ENCODE results near the gene PIK3C2B. TPM values are rescaled to one million over a fixed set of nuclear protein-coding genes. Genes with fewer than 3 reads are reported as not detected.

The PIK3C2B gene
- polyA plus RNA-seq, 1 donor from 2014 or later = 23.7 TPM

DNA sequence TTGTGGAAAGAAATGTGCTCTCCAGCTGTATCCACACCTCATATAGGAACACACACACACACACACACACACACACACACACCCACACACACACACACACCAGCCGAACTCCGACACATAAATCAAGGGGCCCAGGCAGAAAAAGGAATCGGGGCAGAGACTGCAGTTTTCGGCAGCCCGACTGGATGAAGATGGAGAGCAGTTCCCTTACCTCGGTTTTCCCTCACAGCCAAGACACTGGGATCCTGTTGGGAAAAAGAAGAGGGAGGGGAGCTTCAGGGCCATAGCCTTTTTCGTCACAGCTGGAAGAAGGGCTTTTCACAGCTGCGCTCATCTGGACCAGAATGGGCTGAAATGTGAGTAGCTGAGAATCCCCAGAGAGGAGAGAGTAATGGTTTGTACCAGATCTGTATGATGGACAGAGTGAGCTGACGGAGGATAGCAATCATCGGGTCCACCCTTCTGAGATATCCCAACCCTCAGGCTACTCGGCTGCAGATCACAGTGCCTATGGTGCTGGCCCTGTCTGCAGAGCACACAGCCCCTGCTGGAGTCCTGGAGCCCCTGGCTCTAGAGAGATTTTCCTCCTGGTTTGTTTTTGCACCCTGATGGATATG, 37.7 kb downstream of the PIK3C2B start:
- H3K4me3 ChIP-seq (ENCODE audit: low read length) = no peak overlapping the region
- no peaks in the 10 kb centered on the region for H3K36me3 ChIP-seq (ENCODE audit: insufficient read depth, low read length)
- no peaks in the 10 kb centered on the region for H3K79me2 ChIP-seq (replicated peaks; ENCODE audit: insufficient read depth, low read length)
- H3F3A ChIP-seq (ENCODE audit: insufficient read depth, low read length, poor library complexity, severe bottlenecking) = no peaks in the 10 kb centered on the region
- H2AFZ ChIP-seq (ENCODE audit: low read depth, low read length) = no peak overlapping the region
- TF ChIP-seq RAD21 (conservative IDR thresholded peaks at IDR 0.05) = no peak
- TF ChIP-seq MXI1 (conservative IDR thresholded peaks at IDR 0.05; ENCODE audit: poor library complexity, severe bottlenecking) = no peak
- H3K9me2 ChIP-seq (ENCODE audit: insufficient read depth, low read length) = no peaks in the 10 kb centered on the region
- H3K27ac ChIP-seq (ENCODE audit: low read length) = no peak overlapping the region
- H3K27me3 ChIP-seq (ENCODE audit: insufficient read depth, low read depth, low read length) = no peaks in the 10 kb centered on the region
- H4K20me1 ChIP-seq (ENCODE audit: insufficient read depth) = no peaks in the 10 kb centered on the region
- H3K9ac ChIP-seq (ENCODE audit: low read length) = no peak overlapping the region
- no peak overlapping the region for H3K4me2 ChIP-seq (ENCODE audit: low read length)
- no peaks in the 10 kb centered on the region for H3K9me3 ChIP-seq (ENCODE audit: low read length)

DNA sequence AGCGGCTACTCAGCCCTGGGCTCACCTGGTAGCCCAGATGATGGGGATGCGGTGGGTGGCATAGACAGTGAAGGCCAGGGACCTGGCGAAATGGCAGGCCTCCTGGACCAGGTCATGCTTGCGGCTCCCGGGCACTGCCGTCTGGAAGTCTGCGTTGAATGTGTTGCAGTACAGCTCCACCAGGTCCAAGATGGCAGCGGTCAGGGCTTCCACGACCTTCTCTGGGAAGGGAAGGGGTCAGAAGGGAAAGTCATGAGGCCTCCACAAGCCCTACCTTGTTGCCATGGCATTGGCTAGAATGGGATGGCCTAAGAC, 38.8 kb downstream of the PIK3C2B start:
- Histone ChIP-seq H3K9me2 (ENCODE audit: insufficient read depth, low read length) (no peaks in the 10 kb centered on the region), H3K36me3 (ENCODE audit: insufficient read depth, low read length) (peaks cover 8% of the 10 kb centered on the region), H3K9ac (ENCODE audit: low read length) (peak overlapping the region; percentile 28), H3K4me2 (ENCODE audit: low read length) (no peak overlapping the region), H2AFZ (ENCODE audit: low read depth, low read length) (no peak overlapping the region), H4K20me1 (ENCODE audit: insufficient read depth) (no peaks in the 10 kb centered on the region), H3K27me3 (ENCODE audit: insufficient read depth, low read depth, low read length) (no peaks in the 10 kb centered on the region), H3K27ac (ENCODE audit: low read length) (peak overlapping the region; percentile 42), H3F3A (ENCODE audit: insufficient read depth, low read length, poor library complexity, severe bottlenecking) (no peaks in the 10 kb centered on the region), H3K9me3 (ENCODE audit: low read length) (no peaks in the 10 kb centered on the region), H3K4me3 (ENCODE audit: low read length) (no peak overlapping the region), H3K79me2 (replicated peaks; ENCODE audit: insufficient read depth, low read length) (no peaks in the 10 kb centered on the region)
- TF ChIP-seq TAF1 (IDR thresholded peaks at IDR 0.05; ENCODE audit: low read depth) = no peak
- TF ChIP-seq EP300 (conservative IDR thresholded peaks at IDR 0.05; ENCODE audit: poor library complexity, severe bottlenecking) = no peak
- no peak for TF ChIP-seq CTCF (IDR thresholded peaks at IDR 0.05; ENCODE audit: poor library complexity, severe bottlenecking)
- TF ChIP-seq EZH2 (IDR thresholded peaks at IDR 0.05; ENCODE audit: borderline replicate concordance, insufficient read depth, low read length, poor library complexity, severe bottlenecking) = no peak
- TF ChIP-seq SMC3 (conservative IDR thresholded peaks at IDR 0.05; ENCODE audit: poor library complexity) = no peak
- no peak for TF ChIP-seq POLR2AphosphoS5 (IDR thresholded peaks at IDR 0.05)
- no peak for TF ChIP-seq REST (IDR thresholded peaks at IDR 0.05; ENCODE audit: borderline replicate concordance)
- no peak for TF ChIP-seq MXI1 (conservative IDR thresholded peaks at IDR 0.05; ENCODE audit: poor library complexity, severe bottlenecking)
- no peak for TF ChIP-seq RAD21 (conservative IDR thresholded peaks at IDR 0.05)

Data from neural cell (in vitro differentiated cells).